Measurements from ENCODE around the gene ST3GAL2. TPM values are rescaled to one million over a fixed set of nuclear protein-coding genes. Genes with fewer than 3 reads are reported as not detected.
"Not testable (repeated sequence)": the region's sequence is repeated elsewhere in the genome, so short reads cannot be mapped to it uniquely, and the experiment has no call there.

Gene ST3GAL2
- total RNA-seq, 1 donor from 2014 or later: 23.3 TPM

DNA sequence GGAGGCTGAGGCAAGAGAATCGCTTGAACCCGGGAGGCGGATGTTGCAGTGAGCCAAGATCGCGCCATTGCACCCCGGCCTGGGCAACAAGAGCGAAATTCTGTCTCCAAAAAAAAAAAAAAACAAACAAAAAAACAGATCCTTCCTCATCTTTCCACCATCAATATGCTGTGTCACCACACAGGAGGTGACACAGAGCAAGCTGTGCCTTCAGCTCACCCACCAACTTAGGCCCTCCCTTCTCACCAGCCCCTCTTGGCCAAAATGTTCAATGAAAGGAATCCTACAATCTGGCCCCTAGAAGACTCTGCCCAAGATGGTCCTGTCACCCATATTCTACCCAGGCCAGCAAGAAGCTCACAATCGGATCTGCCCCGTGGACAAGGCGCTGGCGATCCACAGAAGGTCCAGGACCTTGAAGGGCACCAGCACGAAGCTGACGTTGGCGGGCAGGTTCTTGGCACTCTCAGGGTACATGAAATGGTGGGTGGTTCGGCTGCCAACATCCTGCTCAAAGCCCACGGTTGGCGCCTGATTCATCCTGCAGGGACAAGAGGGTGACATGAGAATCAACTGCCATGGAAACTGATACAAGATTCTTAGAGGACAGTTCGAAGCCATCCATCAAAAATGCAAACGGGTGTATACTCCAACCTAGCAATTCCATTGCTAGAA, 50.8 kb downstream of the ST3GAL2 start:
- TF ChIP-seq, protein P1, sequence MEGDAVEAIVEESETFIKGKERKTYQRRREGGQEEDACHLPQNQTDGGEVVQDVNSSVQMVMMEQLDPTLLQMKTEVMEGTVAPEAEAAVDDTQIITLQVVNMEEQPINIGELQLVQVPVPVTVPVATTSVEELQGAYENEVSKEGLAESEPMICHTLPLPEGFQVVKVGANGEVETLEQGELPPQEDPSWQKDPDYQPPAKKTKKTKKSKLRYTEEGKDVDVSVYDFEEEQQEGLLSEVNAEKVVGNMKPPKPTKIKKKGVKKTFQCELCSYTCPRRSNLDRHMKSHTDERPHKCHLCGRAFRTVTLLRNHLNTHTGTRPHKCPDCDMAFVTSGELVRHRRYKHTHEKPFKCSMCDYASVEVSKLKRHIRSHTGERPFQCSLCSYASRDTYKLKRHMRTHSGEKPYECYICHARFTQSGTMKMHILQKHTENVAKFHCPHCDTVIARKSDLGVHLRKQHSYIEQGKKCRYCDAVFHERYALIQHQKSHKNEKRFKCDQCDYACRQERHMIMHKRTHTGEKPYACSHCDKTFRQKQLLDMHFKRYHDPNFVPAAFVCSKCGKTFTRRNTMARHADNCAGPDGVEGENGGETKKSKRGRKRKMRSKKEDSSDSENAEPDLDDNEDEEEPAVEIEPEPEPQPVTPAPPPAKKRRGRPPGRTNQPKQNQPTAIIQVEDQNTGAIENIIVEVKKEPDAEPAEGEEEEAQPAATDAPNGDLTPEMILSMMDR (conservative IDR thresholded peaks at IDR 0.05; ENCODE audit: low read depth, low read length): no peak
- DNase-seq (ENCODE audit: low read depth): no peak
- H3K4me3 ChIP-seq (ENCODE audit: low read depth, low read length): no peak overlapping the region

DNA sequence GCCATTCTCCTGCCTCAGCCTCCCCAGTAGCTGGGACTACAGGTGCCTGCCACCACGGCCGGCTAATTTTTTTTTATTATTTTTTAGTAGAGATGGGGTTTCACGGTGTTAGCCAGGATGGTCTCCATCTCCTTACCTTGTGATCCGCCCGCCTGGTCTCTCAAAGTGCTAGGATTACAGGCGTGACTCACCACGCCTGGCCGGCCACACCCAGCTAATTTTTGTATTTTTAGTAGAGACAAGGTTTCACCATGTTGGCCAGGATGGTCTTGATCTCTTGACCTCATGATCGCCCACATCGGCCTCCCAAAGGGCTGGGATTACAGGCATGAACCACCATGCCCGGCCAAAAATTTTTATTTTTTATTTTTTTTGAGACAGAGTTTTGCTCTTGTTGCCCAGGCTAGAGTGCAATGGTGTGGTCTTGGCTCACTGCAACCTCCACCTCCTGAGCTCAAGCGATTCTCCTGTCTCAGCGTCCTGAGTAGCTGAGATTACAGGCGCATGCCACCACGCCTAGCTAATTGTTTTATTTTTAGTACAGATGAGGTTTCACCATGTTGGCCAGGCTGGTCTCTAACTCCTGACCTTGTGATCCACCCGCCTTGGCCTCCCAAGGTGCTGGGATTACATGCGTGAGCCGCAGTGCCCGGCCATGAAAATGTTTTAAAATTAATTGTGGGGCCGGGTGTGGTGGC, 52.5 kb downstream of the ST3GAL2 start:
- H3K4me3 ChIP-seq (ENCODE audit: low read depth, low read length); DNase-seq (ENCODE audit: low read depth): not testable (repeated sequence)

DNA sequence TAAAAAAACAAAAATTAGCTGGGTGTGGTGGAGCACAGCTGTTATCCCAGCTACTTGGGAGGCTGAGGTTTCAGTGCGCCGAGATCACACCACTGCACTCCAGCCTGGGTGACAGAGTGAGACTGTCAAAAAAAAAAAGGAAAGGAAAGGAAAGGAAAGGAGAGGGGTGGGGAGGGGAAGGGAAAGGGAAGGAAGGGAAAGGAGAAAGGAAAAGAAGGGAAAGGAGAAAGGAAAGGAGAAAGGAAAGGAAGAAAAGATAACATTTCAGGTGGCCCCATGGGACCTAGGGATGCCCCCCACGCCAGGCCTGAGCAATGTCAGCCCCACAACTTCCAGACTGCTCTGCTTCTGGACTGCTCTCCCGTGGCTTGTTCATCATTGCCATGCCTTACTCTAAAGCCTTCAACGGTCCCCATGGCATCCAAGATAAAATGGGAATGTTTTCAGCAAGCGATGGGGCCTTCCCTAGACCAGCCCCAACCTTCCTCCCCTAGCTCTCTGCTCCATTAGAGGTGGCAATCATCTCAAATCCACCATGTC, 55.4 kb downstream of the ST3GAL2 start:
- TF ChIP-seq, protein P1 (conservative IDR thresholded peaks at IDR 0.05; ENCODE audit: low read depth, low read length): no peak
- no peak overlapping the region for H3K4me3 ChIP-seq (ENCODE audit: low read depth, low read length)
- no peak for DNase-seq (ENCODE audit: low read depth)

DNA sequence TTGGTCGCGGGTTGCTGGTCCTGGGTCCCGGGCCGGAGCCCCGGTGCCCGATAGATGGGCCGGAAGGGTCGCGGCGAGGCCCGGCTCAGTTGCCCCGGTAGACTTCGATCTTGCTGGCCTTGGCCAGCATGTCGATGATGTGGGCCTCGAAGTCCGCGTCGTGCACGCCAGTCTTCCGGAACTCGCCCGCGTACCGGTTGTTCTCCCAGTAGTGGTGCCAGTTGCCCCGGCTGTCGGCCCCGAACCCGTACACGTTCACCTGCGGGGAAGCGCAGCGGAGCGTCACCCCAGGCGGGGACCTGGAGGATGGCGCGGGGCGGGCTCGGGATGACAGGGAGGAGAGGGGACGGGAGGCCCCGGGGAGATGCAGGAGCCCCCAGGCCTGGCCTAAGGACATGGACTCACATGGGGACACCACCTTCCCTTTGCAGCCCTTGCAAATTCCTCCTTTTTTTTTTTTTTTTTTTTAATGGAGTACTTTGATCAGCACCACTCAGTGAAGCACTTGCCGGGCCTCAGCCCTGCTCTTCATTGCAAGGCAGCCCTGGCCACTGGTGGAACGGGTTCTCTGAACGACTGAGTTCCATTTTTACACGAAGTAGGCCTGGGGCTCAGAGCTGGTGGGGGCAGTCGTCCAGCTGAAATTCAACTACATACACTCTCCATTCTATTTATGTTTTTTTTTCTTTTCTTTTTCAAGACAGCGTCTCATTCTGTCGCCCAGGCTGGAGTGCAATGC, 57.1 kb downstream of the ST3GAL2 start:
- peak overlapping the region; percentile 86 for H3K4me3 ChIP-seq (ENCODE audit: low read depth, low read length)
- TF ChIP-seq, protein P1 (conservative IDR thresholded peaks at IDR 0.05; ENCODE audit: low read depth, low read length): no peak
- DNase-seq (ENCODE audit: low read depth): no peak

DNA sequence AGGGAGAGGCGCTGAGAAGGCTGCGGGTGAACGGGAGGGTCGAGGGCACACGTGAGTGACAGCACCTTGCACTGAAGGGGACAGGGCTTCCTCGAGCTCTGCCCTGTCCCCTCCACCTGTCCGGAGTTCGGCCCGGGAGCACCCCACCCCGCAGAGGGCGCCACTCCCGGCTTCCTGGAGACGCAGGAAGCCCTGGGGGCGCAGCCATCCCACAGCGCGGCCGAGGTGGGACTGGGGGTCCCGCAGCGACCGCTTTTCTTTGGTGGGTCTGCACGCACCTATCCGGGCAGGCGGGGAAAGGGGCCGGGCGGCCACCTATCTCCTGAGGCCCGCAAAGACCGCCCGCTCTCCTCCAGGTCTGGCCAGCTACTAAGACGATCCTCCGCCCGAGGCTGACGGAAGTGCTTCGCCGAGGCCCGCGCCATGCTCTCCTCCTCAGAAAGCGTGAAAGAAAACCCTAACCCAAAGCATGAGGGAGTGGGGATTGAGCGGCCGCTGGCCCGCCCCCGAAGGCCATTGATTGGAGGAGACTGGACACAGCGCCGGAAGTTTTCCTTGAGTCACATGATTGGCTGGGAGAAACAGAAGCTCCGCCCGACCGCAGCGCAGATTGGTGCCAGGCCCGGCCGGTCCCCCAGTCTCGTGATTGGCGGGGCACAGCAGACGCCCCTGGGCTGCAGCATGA, 57.8 kb downstream of the ST3GAL2 start:
- TF ChIP-seq, protein P1 (conservative IDR thresholded peaks at IDR 0.05; ENCODE audit: low read depth, low read length): peak; percentile 37
- H3K4me3 ChIP-seq (ENCODE audit: low read depth, low read length): peak overlapping the region; percentile 86
- peak; percentile 71 for DNase-seq (ENCODE audit: low read depth)

DNA sequence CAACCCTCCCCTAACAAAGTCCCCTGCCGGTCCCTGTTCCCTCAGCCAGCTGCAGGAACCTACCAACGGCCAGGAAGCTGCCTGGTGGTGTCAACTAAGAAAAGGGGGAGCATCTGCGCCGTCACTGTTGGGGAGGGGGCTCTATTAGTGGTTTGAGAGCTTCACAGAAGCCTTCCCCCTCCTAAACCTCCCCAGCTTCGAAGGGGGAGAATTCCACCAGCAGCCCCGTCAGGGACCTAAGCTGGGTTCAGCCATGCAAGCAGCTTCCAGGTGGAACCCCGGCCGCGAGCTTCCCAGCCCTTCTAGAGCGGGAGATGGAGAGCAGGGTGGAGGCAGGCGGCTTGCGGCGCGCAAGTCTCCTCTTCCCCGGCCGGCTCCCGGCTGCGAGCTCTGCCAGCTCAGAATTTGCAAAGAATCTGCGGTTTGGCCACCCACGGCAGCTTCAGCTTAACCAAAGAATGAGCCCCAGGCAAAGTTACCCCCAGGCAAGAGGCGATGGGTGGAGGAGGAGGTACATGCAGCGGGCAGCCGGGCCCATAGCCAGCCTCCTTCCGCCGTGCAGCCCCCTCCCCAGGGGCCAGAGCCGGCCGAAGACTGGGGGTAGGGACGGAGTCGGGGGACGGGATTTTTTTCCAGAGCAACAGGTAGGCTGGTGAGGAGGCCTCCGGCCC, 58.5 kb downstream of the ST3GAL2 start:
- TF ChIP-seq, protein P1 (conservative IDR thresholded peaks at IDR 0.05; ENCODE audit: low read depth, low read length): no peak
- DNase-seq (ENCODE audit: low read depth): no peak
- H3K4me3 ChIP-seq (ENCODE audit: low read depth, low read length): peak overlapping the region; percentile 86
